Naive B cell (primary cell): ENCODE data around the gene PGRMC2. TPM values are rescaled to one million over a fixed set of nuclear protein-coding genes. Genes with fewer than 3 reads are reported as not detected.

Experiments used
- ATAC-seq, 2 donors: fragments of 150-1000 bp; cut with Tn5 transposase; 2 replicates each; pipeline ENCODE4 v1.10.0; 2021; ENCODE audit warnings: low read depth in 2 of 2, mild to moderate bottlenecking in 2 of 2, moderate library complexity in 2 of 2
- DNase-seq: peaks from one replicate; pipeline ENCODE4 v3.0.0; 2022
- H3K27ac Mint-ChIP-seq, 6 donors: one replicate each; pipeline ENCODE4 v1.8.0; 2020 to 2022; ENCODE audit warnings: mild to moderate bottlenecking in 6 of 6, mixed read lengths in 6 of 6, moderate library complexity in 5 of 6, inconsistent platforms in 2 of 6
- H3K27me3 Mint-ChIP-seq, 3 donors: one replicate each; pipeline ENCODE4 v1.8.0; 2021 to 2022; ENCODE audit warnings: mixed read lengths in 3 of 3, mild to moderate bottlenecking in 1 of 3
- H3K36me3 Mint-ChIP-seq, 2 donors: one replicate each; pipeline ENCODE4 v1.8.0; 2020 to 2022; ENCODE audit warnings: mixed read lengths in 2 of 2, inconsistent platforms in 1 of 2, mild to moderate bottlenecking in 1 of 2
- H3K4me1 Mint-ChIP-seq, 3 donors: one replicate each; pipeline ENCODE4 v1.8.0; 2020 to 2022; ENCODE audit warnings: mixed read lengths in 3 of 3, inconsistent platforms in 1 of 3, mild to moderate bottlenecking in 1 of 3, moderate library complexity in 1 of 3
- H3K4me3 Mint-ChIP-seq, 8 donors: one replicate each; pipeline ENCODE4 v1.8.0; 2020 to 2022; ENCODE audit warnings: mild to moderate bottlenecking in 8 of 8, mixed read lengths in 8 of 8, moderate library complexity in 8 of 8, inconsistent platforms in 2 of 8
- H3K9me3 Mint-ChIP-seq, 7 donors: one replicate each; pipeline ENCODE4 v1.8.0; 2020 to 2022; ENCODE audit warnings: mixed read lengths in 7 of 7, mild to moderate bottlenecking in 5 of 7, inconsistent platforms in 2 of 7, moderate library complexity in 1 of 7
- polyA plus RNA-seq, 6 donors: library from polyadenylated mRNA; unstranded; fragments of 300-500 nt; fragmentation: Illumina TruSeq; gene quantifications; one replicate each; pipeline ENCODE4 v1.2.3, GENCODE V29; 2021; ENCODE audit warnings: low read depth in 6 of 6

Gene PGRMC2
- polyA plus RNA-seq, 6 donors from 2014 or later: 8.8 to 20.4 (median 13.6) TPM

GRCh38 chr4:128220286-128221235, 67.1 kb downstream of the PGRMC2 start:
- no peak overlapping the region for H3K4me3 Mint-ChIP-seq
- no peaks in the 10 kb centered on the region for H3K4me1 Mint-ChIP-seq
- H3K36me3 Mint-ChIP-seq: no peaks in the 10 kb centered on the region
- H3K9me3 Mint-ChIP-seq: no peaks in the 10 kb centered on the region
- ATAC-seq (no peak), DNase-seq (no peak)
- H3K27ac Mint-ChIP-seq: no peak overlapping the region
- H3K27me3 Mint-ChIP-seq: no peaks in the 10 kb centered on the region

Other genes with a start within 250 kb of the PGRMC2 start
- gene LARP1B, start 226.5 kb downstream of the PGRMC2 start, polyA plus RNA-seq: 1 to 10 TPM; 3.2 to 8.1 (median 4.3) TPM